HG03457 (cell line): ENCODE results near the gene PEX14.

ENCODE experiments used
- ATAC-seq: cut with Tn5 transposase; IDR thresholded peaks from one replicate; pipeline ENCODE4 v1.9.1; 2021; ENCODE audit warnings: moderate number of reproducible peaks; ENCODE audit not compliant: unreplicated experiment

Gene PEX14

GRCh38 chr1:10629816-10630571 is 155.2 kb downstream of the PEX14 start:
- no peak for ATAC-seq

GRCh38 chr1:10630661-10631120 is 155.9 kb downstream of the PEX14 start:
- no peak for ATAC-seq

GRCh38 chr1:10631121-10631810 is 156.5 kb downstream of the PEX14 start:
- no peak for ATAC-seq

- no peak for ATAC-seq
Observed at GRCh38 chr1:10631811-10632593, 157.3 kb downstream of the PEX14 start.

- no peak for ATAC-seq
Observed at GRCh38 chr1:10632691-10633090, 157.9 kb downstream of the PEX14 start.

- no peak for ATAC-seq
Observed at GRCh38 chr1:10633416-10633815, 158.7 kb downstream of the PEX14 start.

GRCh38 chr1:10634075-10634427 is 159.3 kb downstream of the PEX14 start:
- no peak for ATAC-seq

GRCh38 chr1:10634428-10635084 is 159.8 kb downstream of the PEX14 start:
- ATAC-seq = no peak

GRCh38 chr1:10635085-10635896 is 160.5 kb downstream of the PEX14 start:
- no peak for ATAC-seq

- no peak for ATAC-seq
Observed at GRCh38 chr1:10635992-10636391, 161.2 kb downstream of the PEX14 start.

- no peak for ATAC-seq
Observed at GRCh38 chr1:10637400-10637799, 162.7 kb downstream of the PEX14 start.

GRCh38 chr1:10637834-10638558 is 163.2 kb downstream of the PEX14 start:
- no peak for ATAC-seq

- ATAC-seq = no peak
Observed at GRCh38 chr1:10638559-10639005, 163.8 kb downstream of the PEX14 start.

- ATAC-seq = no peak
Observed at GRCh38 chr1:10639011-10639774, 164.4 kb downstream of the PEX14 start.

- no peak for ATAC-seq
Observed at GRCh38 chr1:10639775-10640578, 165.2 kb downstream of the PEX14 start.

GRCh38 chr1:10640843-10641553 is 166.2 kb downstream of the PEX14 start:
- no peak for ATAC-seq

GRCh38 chr1:10641976-10642375 is 167.2 kb downstream of the PEX14 start:
- ATAC-seq = no peak
